ENCODE measurements around the gene BNC2.
"Not testable (repeated sequence)": the region's sequence is repeated elsewhere in the genome, so short reads cannot be mapped to it uniquely, and the experiment has no call there.

BNC2 gene

GRCh38 chr9:16870596-16871335 lies at the start of gene BNC2:
Gene BNC2 (minus strand): TSS chr9:16870670. CDS start chr9:16870648, 22 bp downstream.
- peak; percentile 73 for DNase-seq

GRCh38 chr9:16918920-16919319 lies 48.5 kb upstream of the BNC2 start:
- DNase-seq, result no peak

- DNase-seq, result no peak
Measured at GRCh38 chr9:16915126-16915831, 44.8 kb upstream of the BNC2 start.

GRCh38 chr9:16912197-16912596 lies 41.7 kb upstream of the BNC2 start:
- no peak for DNase-seq

- DNase-seq, result not testable (repeated sequence)
Measured at GRCh38 chr9:16908206-16908605, 37.7 kb upstream of the BNC2 start.

- no peak for DNase-seq
Measured at GRCh38 chr9:16904655-16905054, 34.2 kb upstream of the BNC2 start.

- DNase-seq, result no peak
Measured at GRCh38 chr9:16901590-16901989, 31.1 kb upstream of the BNC2 start.

- no peak for DNase-seq
Measured at GRCh38 chr9:16899606-16900005, 29.1 kb upstream of the BNC2 start.

GRCh38 chr9:16898464-16898863 lies 28.0 kb upstream of the BNC2 start:
- no peak for DNase-seq

GRCh38 chr9:16888594-16888993 lies 18.1 kb upstream of the BNC2 start:
- no peak for DNase-seq

- no peak for DNase-seq
Measured at GRCh38 chr9:16885931-16886330, 15.5 kb upstream of the BNC2 start.

- DNase-seq, result peak; percentile 25
Measured at GRCh38 chr9:16884952-16885513, 14.6 kb upstream of the BNC2 start.

- DNase-seq, result no peak
Measured at GRCh38 chr9:16884373-16884772, 13.9 kb upstream of the BNC2 start.

- no peak for DNase-seq
Measured at GRCh38 chr9:16883586-16883985, 13.1 kb upstream of the BNC2 start.

GRCh38 chr9:16882440-16882839 lies 12.0 kb upstream of the BNC2 start:
- DNase-seq, result not testable (repeated sequence)

GRCh38 chr9:16879416-16879815 lies 8.9 kb upstream of the BNC2 start:
- DNase-seq, result no peak

- DNase-seq, result no peak
Measured at GRCh38 chr9:16877256-16877655, 6.8 kb upstream of the BNC2 start.

GRCh38 chr9:16873126-16873802 lies 2.8 kb upstream of the BNC2 start:
- DNase-seq, result no peak

GRCh38 chr9:16871336-16872151 lies 1.1 kb upstream of the BNC2 start:
- DNase-seq, result peak; percentile 68

GRCh38 chr9:16869882-16870595 lies 431 bp downstream of the BNC2 start:
- DNase-seq, result peak; percentile 61

- DNase-seq, result peak; percentile 67
Measured at GRCh38 chr9:16869131-16869881, 1.2 kb downstream of the BNC2 start.

All from retina (tissue), 1 donor.